Naive thymus-derived CD8-positive, alpha-beta T cell (primary cell): Measurements from ENCODE around the gene MAP1LC3B2. TPM values are rescaled to one million over a fixed set of nuclear protein-coding genes. Genes with fewer than 3 reads are reported as not detected.

ENCODE experiments used
- ATAC-seq, 2 donors: fragments of 150-1000 bp; cut with Tn5 transposase in 1 of 2; sonication (Bioruptor Pico), chemical (Tn5 transposase) in 1 of 2; 1 replicate in 1 of 2; 2 replicates in 1 of 2; pipeline ENCODE4 v1.10.0; 2021; ENCODE audit warnings: mild to moderate bottlenecking in 2 of 2, moderate library complexity in 2 of 2
- POLR2A ChIA-PET: fragments of 350-600 bp; sonication (Branson Sonifier 250); formaldehyde crosslinking; loops from one replicate; lab custom pipeline; 2021; ENCODE audit warnings: antibody characterized with exemption; lab: Charles Lee
- DNase-seq, 10 donors: peaks; one replicate each; pipeline versions ENCODE4 v3.0.0 to v3.0.0-alpha.2; 2020 to 2022
- H3K27ac Mint-ChIP-seq, 10 donors: one replicate each; pipeline ENCODE4 v1.8.0; 2020 to 2022; ENCODE audit warnings: mild to moderate bottlenecking in 10 of 10, mixed read lengths in 10 of 10, moderate library complexity in 4 of 10, inconsistent platforms in 1 of 10
- H3K27me3 Mint-ChIP-seq, 5 donors: one replicate each; pipeline ENCODE4 v1.8.0; 2021 to 2022; ENCODE audit warnings: mixed read lengths in 5 of 5
- H3K36me3 Mint-ChIP-seq, 3 donors: one replicate each; pipeline ENCODE4 v1.8.0; 2020 to 2022; ENCODE audit warnings: mixed read lengths in 3 of 3, mild to moderate bottlenecking in 2 of 3, inconsistent platforms in 1 of 3
- H3K4me1 Mint-ChIP-seq, 4 donors: one replicate each; pipeline ENCODE4 v1.8.0; 2021 to 2022; ENCODE audit warnings: mixed read lengths in 4 of 4
- H3K4me3 Mint-ChIP-seq, 10 donors: one replicate each; pipeline ENCODE4 v1.8.0; 2020 to 2022; ENCODE audit warnings: mild to moderate bottlenecking in 10 of 10, mixed read lengths in 10 of 10, moderate library complexity in 6 of 10, inconsistent platforms in 1 of 10
- H3K9me3 Mint-ChIP-seq, 9 donors: one replicate each; pipeline ENCODE4 v1.8.0; 2020 to 2022; ENCODE audit warnings: mixed read lengths in 9 of 9, mild to moderate bottlenecking in 3 of 9, inconsistent platforms in 1 of 9, moderate library complexity in 1 of 9
- polyA plus RNA-seq, 3 donors: library from polyadenylated mRNA; unstranded; fragments of 300-500 nt; fragmentation: Illumina TruSeq; gene quantifications; one replicate each; pipeline ENCODE4 v1.2.3, GENCODE V29; 2021
- total RNA-seq, 8 experiments: library from RNA in 2 of 8; stranded (reverse) in 2 of 8; gene quantifications; one replicate each; pipeline ENCODE4 v1.2.3 and lab custom pipeline; 2021 to 2026

Gene MAP1LC3B2
- total and polyA plus RNA-seq, 5 experiments from 2014 or later = 1.1 to 10.3 (median 5.4) TPM

GRCh38 chr12:116539361-116539771, 19.8 kb upstream of the MAP1LC3B2 start:
- no peak for DNase-seq
- no peaks in the 10 kb centered on the region for H3K9me3 Mint-ChIP-seq
- no peaks in the 10 kb centered on the region for H3K27me3 Mint-ChIP-seq
- no peak overlapping the region for H3K4me3 Mint-ChIP-seq
- H3K36me3 Mint-ChIP-seq = no peaks in the 10 kb centered on the region
- POLR2A ChIA-PET = interaction anchor here (1.3 kb wide), 1 partner anchor 9 kb away, joined by 3 read pairs; no protein-coding TSS in a partner anchor
- no peak for ATAC-seq
- H3K27ac Mint-ChIP-seq = no peak overlapping the region
- H3K4me1 Mint-ChIP-seq = peaks cover 2 to 40% (median 4%) of the 10 kb centered on the region in 4 donors

GRCh38 chr12:116539905-116540482, 19.2 kb upstream of the MAP1LC3B2 start:
- H3K4me1 Mint-ChIP-seq = peaks cover 0 to 40% (median under 1%) of the 10 kb centered on the region in 4 donors
- H3K9me3 Mint-ChIP-seq = no peaks in the 10 kb centered on the region
- no peak overlapping the region for H3K4me3 Mint-ChIP-seq
- POLR2A ChIA-PET = interaction anchor here (1.3 kb wide), 1 partner anchor 8 kb away, joined by 3 read pairs; no protein-coding TSS in a partner anchor
- ATAC-seq = no peak
- DNase-seq = no peak
- peak overlapping the region in 1 of 10 donors; percentile 48 for H3K27ac Mint-ChIP-seq
- H3K27me3 Mint-ChIP-seq = no peaks in the 10 kb centered on the region
- H3K36me3 Mint-ChIP-seq = no peaks in the 10 kb centered on the region

GRCh38 chr12:116540622-116541152, 18.5 kb upstream of the MAP1LC3B2 start:
- Mint-ChIP-seq H3K4me3 (no peak overlapping the region), H3K36me3 (no peaks in the 10 kb centered on the region), H3K4me1 (peaks cover 0 to 40% (median under 1%) of the 10 kb centered on the region in 4 donors), H3K27ac (no peak overlapping the region), H3K27me3 (no peaks in the 10 kb centered on the region), H3K9me3 (no peaks in the 10 kb centered on the region)
- DNase-seq (no peak), ATAC-seq (no peak)
- POLR2A ChIA-PET = no interaction called here

- Mint-ChIP-seq H3K4me3 (no peak overlapping the region), H3K36me3 (no peaks in the 10 kb centered on the region), H3K27me3 (no peaks in the 10 kb centered on the region), H3K27ac (no peak overlapping the region), H3K9me3 (no peaks in the 10 kb centered on the region), H3K4me1 (peaks cover 0 to 33% (median under 1%) of the 10 kb centered on the region in 4 donors)
- ATAC-seq (no peak), DNase-seq (no peak)
- POLR2A ChIA-PET = no interaction called here
These were observed 17.4 kb upstream of the MAP1LC3B2 start for GRCh38 chr12:116541547-116542344.

- H3K27ac Mint-ChIP-seq = peak overlapping the region in 4 of 10 donors; percentile 1 to 9 (median 5)
- no peak for ATAC-seq
- no peaks in the 10 kb centered on the region for H3K9me3 Mint-ChIP-seq
- H3K4me3 Mint-ChIP-seq = no peak overlapping the region
- DNase-seq = no peak
- POLR2A ChIA-PET = no interaction called here
- H3K36me3 Mint-ChIP-seq = no peaks in the 10 kb centered on the region
- peaks cover 0 to 26% (median 2%) of the 10 kb centered on the region in 4 donors for H3K4me1 Mint-ChIP-seq
- H3K27me3 Mint-ChIP-seq = no peaks in the 10 kb centered on the region
These were observed 16.7 kb upstream of the MAP1LC3B2 start for GRCh38 chr12:116542345-116542956.

GRCh38 chr12:116544656-116545055, 14.5 kb upstream of the MAP1LC3B2 start:
- Mint-ChIP-seq H3K4me1 (peaks cover 1 to 16% (median 9%) of the 10 kb centered on the region in 4 donors), H3K9me3 (no peaks in the 10 kb centered on the region), H3K27me3 (peaks cover 0 to 3% (median 0%) of the 10 kb centered on the region in 5 donors), H3K27ac (peak overlapping the region in 1 of 10 donors; percentile 14), H3K36me3 (no peaks in the 10 kb centered on the region), H3K4me3 (no peak overlapping the region)
- ATAC-seq (no peak), DNase-seq (no peak)
- POLR2A ChIA-PET = interaction anchor here (0.6 to 0.8 kb wide), 3 partner anchors 11 to 127 kb away, joined by 4 to 5 read pairs (median 5); no protein-coding TSS in a partner anchor

GRCh38 chr12:116545144-116545543, 14.0 kb upstream of the MAP1LC3B2 start:
- POLR2A ChIA-PET = interaction anchor here (0.6 to 0.8 kb wide), 3 partner anchors 11 to 128 kb away, joined by 4 to 5 read pairs (median 5); no protein-coding TSS in a partner anchor

GRCh38 chr12:116545936-116546335, 13.2 kb upstream of the MAP1LC3B2 start:
- Mint-ChIP-seq H3K4me3 (no peak overlapping the region), H3K27me3 (peaks cover 0 to 3% (median 0%) of the 10 kb centered on the region in 5 donors), H3K36me3 (no peaks in the 10 kb centered on the region), H3K9me3 (no peaks in the 10 kb centered on the region), H3K4me1 (peaks cover 1 to 12% (median 9%) of the 10 kb centered on the region in 4 donors), H3K27ac (no peak overlapping the region)
- no peak for DNase-seq
- POLR2A ChIA-PET = interaction anchor here (0.6 to 1.0 kb wide), 2 partner anchors 10 to 14 kb away, joined by 3 to 4 read pairs; no protein-coding TSS in a partner anchor
- no peak for ATAC-seq

More at GRCh38 chr12:116545144-116545543, 14.0 kb upstream of the MAP1LC3B2 start:
- Mint-ChIP-seq H3K4me3 (no peak overlapping the region), H3K4me1 (peaks cover 1 to 12% (median 9%) of the 10 kb centered on the region in 4 donors), H3K9me3 (no peaks in the 10 kb centered on the region), H3K27ac (no peak overlapping the region), H3K36me3 (no peaks in the 10 kb centered on the region), H3K27me3 (peaks cover 0 to 3% (median 0%) of the 10 kb centered on the region in 5 donors)
- ATAC-seq (no peak), DNase-seq (no peak)

- Mint-ChIP-seq H3K4me1 (peaks cover 1 to 12% (median 9%) of the 10 kb centered on the region in 4 donors), H3K4me3 (peak overlapping the region in 1 of 10 donors; percentile 16), H3K36me3 (no peaks in the 10 kb centered on the region), H3K27ac (peak overlapping the region in 2 of 10 donors; percentile 30 to 44), H3K9me3 (no peaks in the 10 kb centered on the region), H3K27me3 (peaks cover 0 to 3% (median 0%) of the 10 kb centered on the region in 5 donors)
- POLR2A ChIA-PET = interaction anchor here (1.2 kb wide), 1 partner anchor 9 kb away, joined by 3 read pairs; no protein-coding TSS in a partner anchor
- DNase-seq = no peak
- no peak for ATAC-seq
These were observed 11.2 kb upstream of the MAP1LC3B2 start for GRCh38 chr12:116547955-116548501.

- Mint-ChIP-seq H3K4me1 (peaks cover 1 to 12% (median 10%) of the 10 kb centered on the region in 4 donors), H3K4me3 (no peak overlapping the region), H3K9me3 (no peaks in the 10 kb centered on the region), H3K27ac (no peak overlapping the region), H3K36me3 (no peaks in the 10 kb centered on the region), H3K27me3 (peaks cover 0 to 3% (median 0%) of the 10 kb centered on the region in 5 donors)
- ATAC-seq = no peak
- no peak for DNase-seq
- POLR2A ChIA-PET = no interaction called here
These were observed 9.2 kb upstream of the MAP1LC3B2 start for GRCh38 chr12:116549993-116550392.

GRCh38 chr12:116551151-116551550, 8.0 kb upstream of the MAP1LC3B2 start:
- no peak for ATAC-seq
- H3K27me3 Mint-ChIP-seq = peaks cover 0 to 3% (median 0%) of the 10 kb centered on the region in 5 donors
- POLR2A ChIA-PET = no interaction called here
- no peak overlapping the region for H3K4me3 Mint-ChIP-seq
- H3K4me1 Mint-ChIP-seq = peaks cover 1 to 18% (median 13%) of the 10 kb centered on the region in 4 donors
- no peak for DNase-seq
- no peak overlapping the region for H3K27ac Mint-ChIP-seq
- no peaks in the 10 kb centered on the region for H3K36me3 Mint-ChIP-seq
- no peaks in the 10 kb centered on the region for H3K9me3 Mint-ChIP-seq

- POLR2A ChIA-PET = no interaction called here
- DNase-seq (no peak), ATAC-seq (no peak)
- H3K27ac Mint-ChIP-seq = no peak overlapping the region
- peaks cover 1 to 21% (median 13%) of the 10 kb centered on the region in 4 donors for H3K4me1 Mint-ChIP-seq
- peaks cover 0 to 3% (median 0%) of the 10 kb centered on the region in 5 donors for H3K27me3 Mint-ChIP-seq
- no peaks in the 10 kb centered on the region for H3K9me3 Mint-ChIP-seq
- no peak overlapping the region for H3K4me3 Mint-ChIP-seq
- H3K36me3 Mint-ChIP-seq = no peaks in the 10 kb centered on the region
These were observed 7.6 kb upstream of the MAP1LC3B2 start for GRCh38 chr12:116551619-116551951.
